Activated T-cell treated with anti-CD3 and anti-CD28 coated beads for 1 hour (primary cell): ENCODE results near the gene ACTR6.
"Not testable (repeated sequence)": the region's sequence is repeated elsewhere in the genome, so short reads cannot be mapped to it uniquely, and the experiment has no call there.

ENCODE experiments used
- DNase-seq: peaks from one replicate; pipeline ENCODE4 v3.0.0-alpha.2; 2020; ENCODE audit warnings: low read depth

The ACTR6 gene

DNA sequence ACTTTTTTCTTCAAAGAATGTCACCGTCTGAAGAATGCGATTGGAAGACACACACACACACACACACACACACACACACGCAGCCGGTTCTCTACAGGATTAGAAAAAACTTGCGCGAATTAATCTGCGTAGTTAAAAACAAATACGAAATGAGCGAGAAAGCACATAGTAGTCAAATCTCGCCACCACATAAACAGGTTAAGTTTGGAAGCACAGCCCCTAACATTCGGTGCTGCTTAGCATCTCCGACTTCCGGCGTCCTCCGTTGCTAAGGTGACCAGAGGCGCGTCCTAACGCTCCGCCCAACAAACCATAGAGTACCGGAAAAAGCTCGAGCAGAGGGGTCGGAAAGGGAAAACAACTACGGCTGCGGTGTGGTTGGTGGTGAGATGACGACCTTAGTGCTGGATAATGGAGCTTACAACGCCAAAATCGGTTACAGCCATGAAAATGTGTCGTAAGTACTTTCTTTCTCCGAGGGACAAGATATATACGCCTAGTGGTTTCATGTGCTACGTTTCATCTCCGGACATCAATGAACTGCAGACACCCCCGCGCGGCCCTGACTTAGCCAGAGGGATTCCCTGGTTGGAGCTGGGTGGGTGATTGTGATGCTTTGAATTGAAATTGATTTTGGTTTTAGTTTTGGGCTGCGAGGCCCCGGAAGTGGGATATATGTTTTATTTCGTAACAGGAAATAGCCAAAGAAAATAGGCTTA lies at the start of gene ACTR6:
ACTR6 (plus strand) TSS at position 353 of the 719 bp plus-strand sequence; CDS start at position 390, 37 bp downstream.
- DNase-seq = peak; percentile 96

DNA sequence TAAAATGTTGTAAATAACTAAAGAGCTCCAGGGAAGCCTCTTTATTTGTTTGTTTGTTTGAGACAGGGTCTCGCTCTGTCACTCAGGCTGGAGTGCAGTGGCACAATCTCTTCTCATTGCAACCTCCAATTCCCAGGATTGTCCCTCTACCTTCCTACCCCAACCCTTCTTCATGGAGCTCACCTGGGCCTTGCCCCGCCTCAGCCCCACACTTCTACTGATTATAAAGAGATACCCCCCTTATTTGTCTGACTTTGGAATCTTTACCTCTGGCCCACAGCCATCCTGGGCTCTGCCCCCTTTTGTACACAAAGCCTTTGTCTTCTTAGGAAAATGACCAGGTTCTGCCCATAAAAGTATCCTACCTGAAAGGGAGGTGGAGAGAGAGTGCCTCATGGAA lies 48.8 kb upstream of the ACTR6 start:
- no peak for DNase-seq

DNA sequence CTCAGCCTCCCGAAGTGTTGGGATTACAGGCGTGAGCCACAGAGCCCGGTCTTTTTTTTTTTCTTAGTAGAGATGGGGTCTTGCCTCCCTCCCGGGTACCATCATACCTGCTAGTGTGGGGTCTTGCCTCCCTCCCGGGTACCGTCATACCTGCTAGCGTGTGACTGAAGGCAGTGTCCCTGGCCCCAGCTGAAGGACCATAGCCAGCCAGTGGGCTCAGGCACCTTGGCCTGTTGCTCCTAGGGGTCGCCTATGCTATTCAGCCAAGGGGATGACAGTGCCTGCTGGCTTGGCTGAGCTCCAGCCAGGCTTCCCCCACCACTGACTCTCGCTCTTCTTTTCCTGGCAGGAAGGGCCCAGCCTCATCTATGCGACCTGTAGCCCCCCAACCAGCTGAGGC lies 47.5 kb upstream of the ACTR6 start:
- no peak for DNase-seq

DNA sequence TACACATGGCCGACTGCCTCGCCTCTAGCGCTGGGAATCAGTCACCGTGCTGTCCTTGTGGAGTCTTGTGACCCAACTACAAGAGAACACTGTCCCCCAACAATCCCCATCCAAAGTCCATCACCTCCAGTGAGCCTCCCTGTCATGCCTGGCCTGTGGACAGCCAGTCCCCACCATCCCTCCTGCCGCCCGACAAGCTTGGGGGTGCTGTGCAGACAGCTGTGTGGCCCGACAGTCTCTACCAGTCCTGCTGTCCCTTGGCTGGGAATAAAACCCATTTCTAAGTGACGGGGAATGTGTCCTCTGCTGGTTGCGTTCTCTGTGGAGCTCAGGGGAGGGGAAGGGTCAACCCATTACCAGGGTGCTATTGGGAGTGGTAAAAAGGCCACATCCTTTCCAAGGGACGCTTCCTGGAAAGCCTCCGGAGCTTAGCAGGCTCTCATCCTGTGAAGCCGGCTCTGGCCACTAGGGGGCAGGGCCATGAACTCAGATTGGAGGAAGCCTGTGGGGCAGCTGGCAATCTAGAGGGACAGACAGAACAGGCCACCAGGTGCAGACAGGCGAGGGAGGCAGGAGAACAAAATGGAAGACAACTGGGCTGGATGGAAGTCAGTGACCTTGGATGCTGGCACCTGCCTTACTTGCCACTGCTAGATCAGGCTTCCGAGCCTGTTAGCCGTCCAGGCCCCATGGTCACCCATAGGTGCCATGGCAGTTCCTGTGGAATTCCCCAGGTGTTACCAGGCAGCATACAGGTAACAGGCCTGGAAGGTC lies 46.0 kb upstream of the ACTR6 start:
- DNase-seq = peak; percentile 70

DNA sequence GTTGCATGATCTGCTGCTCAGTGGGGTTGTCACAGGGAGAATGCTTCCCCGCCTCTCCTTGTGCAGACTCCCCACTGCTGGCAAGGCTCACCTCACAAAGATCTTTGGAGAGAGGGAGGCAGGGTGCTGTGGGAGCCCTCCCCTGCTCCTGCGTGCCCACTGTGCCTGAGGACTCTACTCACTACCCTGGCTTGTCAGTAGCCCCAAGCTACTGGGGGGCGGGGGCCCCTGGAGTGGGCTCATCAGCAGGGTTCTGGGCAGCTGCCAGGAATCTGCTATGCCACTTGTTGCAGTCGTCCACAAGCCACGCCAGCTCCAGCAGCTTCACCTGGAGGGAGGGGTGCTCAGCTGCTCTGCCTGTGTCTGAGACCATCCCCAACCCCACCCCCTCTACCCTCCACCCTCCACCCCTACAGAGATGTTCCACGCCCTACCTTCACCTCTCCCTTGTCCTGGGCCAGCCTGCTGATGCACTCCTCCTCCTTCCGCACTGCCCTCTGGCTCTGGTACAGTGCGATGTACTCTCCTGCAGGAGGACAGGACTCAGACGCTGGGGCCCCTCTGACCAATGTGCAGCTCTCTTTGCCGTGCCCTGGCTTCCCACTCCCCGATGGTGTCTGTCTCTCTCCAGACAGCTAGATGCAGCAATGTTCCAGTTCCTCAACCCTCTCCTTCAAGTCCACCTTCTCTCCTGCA lies 43.7 kb upstream of the ACTR6 start:
- DNase-seq = no peak

DNA sequence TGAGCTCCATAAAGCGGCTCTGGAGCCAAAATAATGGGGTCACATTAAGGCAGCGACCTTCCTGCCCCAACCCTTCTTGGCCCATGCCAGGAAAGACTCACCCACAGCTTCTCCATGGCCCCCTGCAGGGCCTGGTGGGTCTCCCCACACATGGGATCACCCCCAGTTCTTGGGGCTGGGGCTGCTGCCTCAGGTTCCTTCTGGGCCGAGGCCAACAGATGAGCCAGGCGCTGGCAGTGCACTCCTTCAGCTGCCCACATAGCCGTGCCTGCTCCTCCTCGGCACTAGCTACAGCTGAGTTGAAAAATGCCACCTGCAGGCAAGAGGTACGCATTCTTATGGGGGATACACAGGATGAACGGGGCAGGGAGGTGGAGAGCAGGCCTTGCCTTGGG lies 43.2 kb upstream of the ACTR6 start:
- no peak for DNase-seq

DNA sequence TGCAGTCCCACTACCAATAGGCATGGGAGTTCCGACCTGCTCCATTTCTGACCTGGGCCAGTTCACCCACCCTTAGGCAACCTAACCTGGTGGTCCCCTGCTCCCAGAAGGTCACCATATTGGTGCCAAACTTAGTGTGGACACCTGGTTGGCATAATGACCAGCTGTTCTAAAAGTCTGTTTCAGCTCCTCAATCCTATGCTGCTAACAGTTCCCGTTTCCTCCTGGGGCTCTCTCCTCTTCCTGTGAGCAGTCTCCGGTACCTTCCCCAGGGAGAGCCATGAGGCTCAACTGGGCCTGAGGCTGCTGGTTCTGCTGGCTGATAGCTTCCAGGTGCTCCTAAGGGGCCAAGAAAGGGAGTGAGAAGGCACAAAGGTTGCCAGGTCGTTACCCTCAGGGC lies 42.1 kb upstream of the ACTR6 start:
- DNase-seq = no peak

DNA sequence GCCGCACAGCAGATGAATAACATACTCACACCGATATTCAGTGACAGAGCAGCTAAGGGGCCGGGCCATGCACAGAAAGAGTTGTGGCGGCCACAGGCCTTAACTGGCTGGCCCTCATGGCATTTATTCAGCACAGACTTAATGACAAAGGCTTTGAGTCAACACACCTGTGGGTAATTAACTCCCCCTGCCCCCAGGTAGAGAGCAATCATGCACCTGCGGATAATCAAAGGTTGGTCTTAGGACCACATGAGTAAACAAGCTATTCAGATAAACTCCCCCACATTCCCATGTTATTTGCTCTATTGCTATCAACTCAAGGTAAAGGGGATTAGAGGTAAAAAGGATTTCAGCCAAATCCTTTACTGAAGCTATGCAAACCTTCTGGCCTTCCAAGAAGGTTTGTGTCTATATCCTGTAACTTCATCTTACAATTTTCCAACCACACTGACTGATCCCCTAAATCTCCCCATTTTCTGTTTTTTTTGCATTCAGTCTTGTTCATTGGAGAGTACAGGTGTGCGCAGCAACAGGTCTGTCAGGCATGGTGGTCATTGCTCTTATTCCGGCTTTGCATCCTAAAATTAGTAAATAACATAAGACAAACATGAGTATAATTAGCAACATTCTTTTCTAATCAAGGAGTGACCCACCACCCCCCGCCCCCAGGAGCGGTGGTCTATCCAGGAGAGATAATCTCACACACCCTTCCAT lies 41.1 kb upstream of the ACTR6 start:
- DNase-seq = no peak

DNA sequence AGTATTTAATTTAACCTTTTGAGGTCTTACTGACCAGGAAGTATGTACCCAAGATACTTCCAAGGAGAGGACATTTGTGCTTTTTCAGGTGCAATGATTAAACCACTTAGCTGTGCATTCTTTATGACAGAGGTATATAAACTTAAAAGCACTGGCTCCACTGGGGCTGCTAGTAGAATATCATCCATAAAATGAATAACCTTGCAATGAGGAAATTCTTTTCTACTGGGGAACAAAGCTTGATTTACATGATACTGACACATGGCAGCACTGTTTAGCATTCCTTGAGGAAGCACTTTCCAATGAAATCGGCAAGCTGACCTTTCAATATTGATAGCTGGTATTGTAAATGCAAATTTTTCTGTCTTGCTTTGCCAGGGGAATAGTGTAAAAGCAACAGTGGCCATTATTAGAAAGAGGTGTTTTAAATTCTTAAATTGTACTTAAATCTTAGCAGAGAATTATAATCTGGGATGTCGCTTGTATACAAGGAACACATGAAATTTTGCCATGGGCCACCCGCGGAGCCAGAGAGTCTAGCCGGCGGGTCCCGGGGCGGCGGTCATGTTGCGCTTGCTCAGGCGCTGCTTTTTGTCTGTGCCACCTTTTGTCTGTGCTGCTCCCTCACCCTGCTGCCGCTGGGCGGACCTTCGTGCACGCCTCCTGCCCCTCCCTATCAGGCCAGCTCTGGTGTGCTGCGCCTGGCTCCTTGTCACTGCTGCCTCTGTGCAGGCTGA lies 37.0 kb upstream of the ACTR6 start:
- peak; percentile 54 for DNase-seq

DNA sequence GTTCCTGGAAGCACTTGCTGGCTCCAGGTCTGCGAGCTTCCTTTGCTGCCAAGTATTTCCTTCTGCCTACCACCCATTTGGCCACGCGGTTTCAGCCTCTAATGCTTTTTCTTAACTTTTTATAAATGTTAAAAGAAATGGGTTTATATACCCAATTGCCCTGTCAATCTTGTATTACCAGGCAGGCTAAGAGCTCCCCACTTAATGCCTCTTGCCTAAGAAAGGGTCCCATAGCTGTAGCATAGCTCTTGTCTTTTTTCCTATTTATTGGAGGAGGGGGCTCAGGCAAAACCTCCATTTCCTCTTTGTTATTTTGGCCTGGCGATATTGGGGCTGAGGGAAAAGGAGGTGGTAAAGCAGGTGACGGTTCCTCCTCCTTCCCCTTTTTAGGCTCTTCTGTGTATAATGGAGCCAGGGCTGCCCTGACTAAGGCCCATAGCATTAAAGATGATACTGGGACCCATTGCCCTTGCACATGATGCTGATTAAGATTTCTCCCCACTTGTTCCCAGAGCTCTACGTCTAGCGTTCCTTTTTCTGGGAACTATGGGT lies 36.4 kb upstream of the ACTR6 start:
- no peak for DNase-seq

DNA sequence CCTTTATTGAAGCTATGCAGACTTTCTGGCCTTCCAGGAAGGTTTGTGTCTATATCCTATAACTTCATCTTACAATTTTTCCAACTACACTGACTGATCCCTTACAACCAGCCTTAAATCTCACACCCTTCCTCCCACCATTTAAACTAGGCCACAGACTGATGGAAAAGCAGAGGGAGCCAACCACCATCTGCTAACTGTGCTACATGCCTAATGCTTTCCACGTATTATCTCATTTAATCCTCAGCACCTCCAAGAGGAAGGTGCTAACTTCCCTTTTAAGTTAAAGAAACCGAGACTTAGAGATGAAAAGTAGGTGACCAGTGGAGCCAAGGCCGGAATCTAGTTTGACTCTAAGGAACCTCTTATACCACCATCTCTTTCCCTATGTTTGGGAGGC lies 35.3 kb upstream of the ACTR6 start:
- DNase-seq = no peak

DNA sequence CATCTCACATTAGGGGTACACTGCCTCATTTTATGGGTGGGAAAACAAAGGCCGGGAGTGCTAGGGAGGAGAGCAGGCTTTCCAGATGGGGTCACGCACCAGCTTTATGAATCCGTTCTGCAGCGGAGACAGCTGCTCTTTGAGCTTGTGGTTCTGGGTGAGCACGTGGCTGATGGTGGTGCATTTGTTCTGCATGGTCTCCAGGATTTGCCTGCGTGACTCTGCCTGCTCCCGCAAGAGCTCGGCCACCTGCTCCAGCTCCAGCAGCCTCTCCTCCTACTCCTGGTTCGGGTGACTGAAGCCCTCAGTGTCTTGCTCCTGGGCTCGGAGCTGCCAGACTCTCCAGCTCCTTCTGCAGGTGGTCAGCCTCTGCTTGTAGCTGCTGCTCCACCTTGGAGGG lies 34.4 kb upstream of the ACTR6 start:
- no peak for DNase-seq

DNA sequence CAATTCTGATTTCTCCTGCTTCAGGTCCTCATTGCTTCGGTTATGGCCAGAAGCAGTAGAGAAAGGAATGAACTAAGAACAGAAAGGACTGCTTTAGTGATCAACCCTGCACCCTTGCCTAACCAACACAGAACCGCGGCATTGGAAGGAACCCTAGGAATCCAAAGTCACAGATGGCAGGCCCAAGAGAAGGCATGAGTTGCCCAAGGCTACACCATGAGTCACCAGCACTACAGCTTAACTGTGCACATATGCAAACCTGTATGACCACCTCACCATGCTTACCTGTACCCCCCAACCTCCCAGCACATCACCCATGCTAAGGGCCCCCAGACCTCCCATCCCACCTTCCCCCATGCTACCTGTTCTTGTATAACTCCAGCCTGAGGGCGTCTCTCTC lies 32.1 kb upstream of the ACTR6 start:
- no peak for DNase-seq

DNA sequence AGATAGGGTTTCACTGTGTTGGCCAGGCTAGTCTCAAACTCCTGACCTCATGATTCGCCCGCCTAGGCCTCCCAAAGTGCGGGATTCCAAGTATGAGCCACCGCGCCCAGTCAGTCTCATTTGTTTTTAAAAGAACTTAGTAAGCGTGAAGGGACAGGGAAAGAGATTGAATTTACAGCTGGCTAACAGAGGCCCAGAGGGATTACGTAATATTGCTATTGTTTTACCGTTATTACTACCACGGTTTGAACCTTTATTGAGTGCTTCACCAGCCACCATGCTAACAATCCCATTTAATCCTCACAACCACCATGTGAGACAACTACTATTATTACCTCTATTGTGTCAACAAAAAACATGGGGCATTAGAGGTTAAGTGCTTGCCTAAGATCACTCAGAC lies 31.3 kb upstream of the ACTR6 start:
- no peak for DNase-seq

DNA sequence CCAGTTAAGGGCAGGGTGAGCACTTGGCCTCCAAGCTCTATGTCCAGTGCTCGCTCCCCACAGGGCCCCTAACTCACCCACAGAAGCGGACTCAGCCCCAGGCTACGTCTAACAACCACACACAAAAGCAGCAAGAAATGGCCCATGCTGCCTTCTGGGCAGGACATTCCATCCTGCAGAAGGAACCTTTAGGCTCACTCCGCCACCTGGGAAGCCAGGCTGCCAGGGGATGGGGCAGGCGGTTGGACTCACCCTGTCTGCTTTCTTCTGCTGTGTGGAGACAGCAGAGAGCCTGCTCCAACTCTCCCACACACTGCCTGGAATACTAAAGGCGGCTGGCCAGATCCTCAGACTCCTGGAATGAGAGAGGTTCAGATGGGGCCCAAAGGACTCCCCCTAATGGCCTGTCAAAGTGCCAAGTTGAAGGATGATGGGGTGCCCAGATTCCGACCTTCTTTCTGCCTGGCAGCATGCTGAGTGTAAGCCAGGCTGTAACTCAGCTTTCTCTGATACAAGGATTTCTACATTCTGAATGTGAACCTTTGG lies 30.2 kb upstream of the ACTR6 start:
- no peak for DNase-seq

DNA sequence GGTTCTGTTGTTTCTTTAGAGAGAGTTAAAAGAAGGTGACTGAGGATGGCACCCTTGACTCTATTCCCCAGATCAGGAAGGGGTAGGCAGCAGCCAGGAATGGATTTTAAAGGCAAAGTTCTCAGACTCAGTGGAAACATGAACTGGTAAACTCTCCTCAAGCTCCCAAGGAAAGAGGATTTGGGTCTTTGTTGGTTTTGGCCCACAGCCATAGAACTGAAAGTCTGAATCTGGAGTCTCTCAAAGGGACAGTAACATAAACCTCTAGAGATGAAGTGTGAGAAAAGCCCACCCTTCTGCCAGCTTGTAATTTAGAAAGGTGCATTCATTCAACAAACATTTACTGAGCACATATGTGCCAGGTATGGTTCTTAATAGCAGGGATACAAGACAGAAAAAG lies 29.4 kb upstream of the ACTR6 start:
- no peak for DNase-seq

DNA sequence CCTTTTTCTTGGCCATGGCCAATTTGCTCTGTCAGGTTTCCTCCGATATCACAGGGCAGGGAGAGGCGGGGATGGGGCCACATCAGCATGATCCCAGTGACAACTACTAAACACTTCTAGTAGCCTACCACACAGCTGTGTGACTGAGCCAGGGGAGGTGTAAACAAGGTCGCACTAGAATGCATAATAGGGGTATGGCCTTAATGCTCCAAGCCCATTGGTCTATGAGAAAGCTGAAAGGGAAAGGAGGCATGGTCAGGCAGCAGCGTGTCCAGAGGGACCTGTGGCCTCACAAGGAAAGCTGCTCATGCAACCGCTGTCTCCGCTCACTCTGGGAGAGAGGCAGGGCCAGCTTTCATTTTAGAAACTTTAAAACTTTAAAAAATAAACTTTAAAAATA lies 27.5 kb upstream of the ACTR6 start:
- DNase-seq = no peak

DNA sequence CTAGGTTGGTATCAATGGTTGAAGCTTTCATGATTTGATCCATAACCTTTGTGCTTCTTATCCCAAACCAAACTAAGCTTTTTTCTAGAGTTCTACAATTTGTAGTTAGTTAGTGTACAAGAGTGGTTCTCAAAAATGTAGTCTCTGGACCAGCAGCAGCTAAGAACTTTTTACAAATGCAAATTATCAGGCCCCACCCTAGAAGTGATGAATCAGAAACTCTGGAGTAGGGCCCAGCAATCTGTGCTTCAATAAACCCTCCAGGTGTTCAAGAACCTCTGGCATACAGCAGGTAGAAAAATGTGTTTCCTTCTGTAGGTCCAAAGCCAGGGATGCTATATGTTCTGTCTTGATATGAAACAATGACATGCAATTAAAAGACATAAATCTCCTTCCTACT lies 26.1 kb upstream of the ACTR6 start:
- no peak for DNase-seq

DNA sequence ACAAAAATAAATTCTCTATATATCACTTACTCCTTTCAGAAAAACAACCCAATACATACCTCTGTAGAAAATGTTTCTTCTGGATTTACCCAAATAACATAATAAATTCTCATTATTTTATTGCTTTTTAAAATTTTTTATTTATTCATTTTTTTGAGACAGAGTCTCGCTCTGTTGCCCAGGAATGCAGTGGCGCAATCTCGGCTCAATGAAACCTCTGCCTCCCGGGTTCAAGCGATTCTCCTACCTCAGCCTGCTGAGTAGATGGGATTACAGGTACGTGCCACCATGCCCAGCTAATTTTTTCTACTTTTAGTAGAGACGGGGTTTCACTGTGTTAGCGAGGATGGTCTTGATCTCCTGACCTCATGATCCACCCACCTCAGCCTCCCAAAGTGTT lies 24.1 kb upstream of the ACTR6 start:
- DNase-seq = not testable (repeated sequence)

DNA sequence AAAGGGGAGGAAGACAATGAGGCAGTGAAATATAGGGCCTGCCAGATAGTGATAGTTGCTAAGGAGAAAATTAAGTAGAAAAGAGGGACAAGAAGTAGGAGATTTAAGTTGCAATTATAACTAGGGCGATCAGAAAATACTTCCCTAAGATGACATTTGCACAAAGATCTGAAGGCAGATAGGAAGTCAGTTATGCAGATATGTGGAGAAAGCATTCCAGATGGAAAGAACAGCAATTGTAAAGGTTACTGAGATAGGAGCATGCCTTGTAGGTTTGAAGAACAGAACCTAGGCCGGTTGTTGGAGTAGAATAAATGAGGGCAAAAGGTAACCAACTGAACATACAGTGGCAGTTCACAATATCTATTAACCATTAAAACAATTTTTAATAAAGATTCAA lies 21.4 kb upstream of the ACTR6 start:
- DNase-seq = no peak

DNA sequence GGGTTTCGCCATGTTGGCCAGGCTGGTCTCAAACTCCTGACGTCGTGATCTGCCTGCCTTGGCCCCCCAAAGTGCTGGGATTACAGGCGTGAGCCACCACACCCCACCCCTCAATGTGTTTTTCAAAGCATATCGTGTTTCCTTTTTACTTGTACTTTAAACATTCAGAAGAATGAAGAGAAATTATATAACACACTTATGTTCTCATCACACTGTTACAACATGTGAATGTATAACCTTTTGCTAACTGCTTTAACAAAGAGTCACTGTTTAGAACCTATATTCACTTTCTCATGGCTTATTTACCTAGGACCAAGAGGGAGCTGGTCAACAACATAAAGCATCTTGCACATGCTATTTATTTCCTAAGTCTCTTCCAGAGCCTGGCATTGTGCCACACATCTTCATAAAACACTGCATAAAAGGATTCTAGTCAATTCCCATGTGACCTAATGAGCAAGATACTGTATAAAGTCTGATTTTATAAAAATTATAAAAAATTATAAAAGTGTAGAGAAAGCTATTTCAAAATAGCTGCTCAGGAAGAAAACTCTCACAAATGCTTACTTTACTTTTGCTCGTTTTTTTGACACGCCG lies 16.0 kb upstream of the ACTR6 start:
- no peak for DNase-seq
